Measurements from ENCODE around the gene CACNB2. TPM values are rescaled to one million over a fixed set of nuclear protein-coding genes. Genes with fewer than 3 reads are reported as not detected.

The CACNB2 gene
- total RNA-seq, 1 experiment from 2014 or later: 3.2 TPM

DNA sequence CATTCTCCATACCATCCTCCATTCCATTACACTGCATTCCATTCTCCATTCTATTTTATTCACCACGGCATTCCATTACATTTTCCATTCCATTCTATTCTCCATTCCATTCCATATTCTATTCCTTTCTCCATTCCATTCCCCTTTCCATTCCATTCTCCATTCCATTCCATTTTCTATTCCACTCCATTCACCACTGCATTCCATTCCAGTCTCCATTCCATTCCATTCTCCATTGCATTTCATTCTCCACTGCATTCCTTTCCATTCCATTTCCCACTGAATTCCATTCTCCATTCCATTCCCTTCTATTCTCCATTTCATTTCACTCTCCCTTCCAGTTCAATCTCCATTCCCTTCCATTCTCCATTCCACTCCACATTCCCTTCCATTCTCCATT lies 431.6 kb downstream of the CACNB2 start:
- ATAC-seq (no peak), DNase-seq (ENCODE audit: low spot score) (no peak)
- no peaks in the 10 kb centered on the region for H3K4me1 Mint-ChIP-seq
- ChIA-PET POLR2A (no interaction called here), CTCF (no interaction called here)
- H3K27ac Mint-ChIP-seq: no peak overlapping the region
- TF ChIP-seq FOXK1 (CRISPR knock-in tag; IDR thresholded peaks at IDR 0.05) (no peak), USF2 (CRISPR knock-in tag; IDR thresholded peaks at IDR 0.05) (no peak), ETV6 (CRISPR knock-in tag; IDR thresholded peaks at IDR 0.05) (no peak), RORB (CRISPR knock-in tag; IDR thresholded peaks at IDR 0.05) (no peak), FOXJ3 (CRISPR knock-in tag; IDR thresholded peaks at IDR 0.05; ENCODE audit: borderline replicate concordance) (no peak), ERG (CRISPR knock-in tag; IDR thresholded peaks at IDR 0.05) (no peak), RELA (CRISPR knock-in tag; IDR thresholded peaks at IDR 0.05; ENCODE audit: borderline replicate concordance) (no peak), GTF2I (CRISPR knock-in tag; conservative IDR thresholded peaks at IDR 0.05) (no peak), TEAD1 (CRISPR knock-in tag; IDR thresholded peaks at IDR 0.05) (no peak), ZNF232 (CRISPR knock-in tag; IDR thresholded peaks at IDR 0.05) (no peak)
- TF ChIP-seq, protein P1, sequence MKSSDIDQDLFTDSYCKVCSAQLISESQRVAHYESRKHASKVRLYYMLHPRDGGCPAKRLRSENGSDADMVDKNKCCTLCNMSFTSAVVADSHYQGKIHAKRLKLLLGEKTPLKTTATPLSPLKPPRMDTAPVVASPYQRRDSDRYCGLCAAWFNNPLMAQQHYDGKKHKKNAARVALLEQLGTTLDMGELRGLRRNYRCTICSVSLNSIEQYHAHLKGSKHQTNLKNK (CRISPR knock-in tag; IDR thresholded peaks at IDR 0.05): no peak
- TF ChIP-seq, protein P2, sequence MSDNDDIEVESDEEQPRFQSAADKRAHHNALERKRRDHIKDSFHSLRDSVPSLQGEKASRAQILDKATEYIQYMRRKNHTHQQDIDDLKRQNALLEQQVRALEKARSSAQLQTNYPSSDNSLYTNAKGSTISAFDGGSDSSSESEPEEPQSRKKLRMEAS (CRISPR knock-in tag; IDR thresholded peaks at IDR 0.05): no peak
- TF ChIP-seq, protein P3, sequence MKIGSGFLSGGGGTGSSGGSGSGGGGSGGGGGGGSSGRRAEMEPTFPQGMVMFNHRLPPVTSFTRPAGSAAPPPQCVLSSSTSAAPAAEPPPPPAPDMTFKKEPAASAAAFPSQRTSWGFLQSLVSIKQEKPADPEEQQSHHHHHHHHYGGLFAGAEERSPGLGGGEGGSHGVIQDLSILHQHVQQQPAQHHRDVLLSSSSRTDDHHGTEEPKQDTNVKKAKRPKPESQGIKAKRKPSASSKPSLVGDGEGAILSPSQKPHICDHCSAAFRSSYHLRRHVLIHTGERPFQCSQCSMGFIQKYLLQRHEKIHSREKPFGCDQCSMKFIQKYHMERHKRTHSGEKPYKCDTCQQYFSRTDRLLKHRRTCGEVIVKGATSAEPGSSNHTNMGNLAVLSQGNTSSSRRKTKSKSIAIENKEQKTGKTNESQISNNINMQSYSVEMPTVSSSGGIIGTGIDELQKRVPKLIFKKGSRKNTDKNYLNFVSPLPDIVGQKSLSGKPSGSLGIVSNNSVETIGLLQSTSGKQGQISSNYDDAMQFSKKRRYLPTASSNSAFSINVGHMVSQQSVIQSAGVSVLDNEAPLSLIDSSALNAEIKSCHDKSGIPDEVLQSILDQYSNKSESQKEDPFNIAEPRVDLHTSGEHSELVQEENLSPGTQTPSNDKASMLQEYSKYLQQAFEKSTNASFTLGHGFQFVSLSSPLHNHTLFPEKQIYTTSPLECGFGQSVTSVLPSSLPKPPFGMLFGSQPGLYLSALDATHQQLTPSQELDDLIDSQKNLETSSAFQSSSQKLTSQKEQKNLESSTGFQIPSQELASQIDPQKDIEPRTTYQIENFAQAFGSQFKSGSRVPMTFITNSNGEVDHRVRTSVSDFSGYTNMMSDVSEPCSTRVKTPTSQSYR (CRISPR knock-in tag; IDR thresholded peaks at IDR 0.05): no peak
- H3K36me3 Mint-ChIP-seq: peaks cover 5% of the 10 kb centered on the region; the same call in 1 of the 2 replicates
- no peaks in the 10 kb centered on the region for H3K27me3 Mint-ChIP-seq (ENCODE audit: low read depth)
- peaks cover 22% of the 10 kb centered on the region for H3K9me3 Mint-ChIP-seq
- no peak overlapping the region for H3K4me3 Mint-ChIP-seq

GRCh38 chr10:18572959-18573561 lies 432.8 kb downstream of the CACNB2 start:
- no peak overlapping the region for H3K4me3 Mint-ChIP-seq
- H3K4me1 Mint-ChIP-seq: no peaks in the 10 kb centered on the region
- no peak overlapping the region for H3K27ac Mint-ChIP-seq
- H3K36me3 Mint-ChIP-seq: peaks cover 17% of the 10 kb centered on the region; the same call in 1 of the 2 replicates
- no peak for ATAC-seq
- CTCF ChIA-PET: no interaction called here
- H3K27me3 Mint-ChIP-seq (ENCODE audit: low read depth): no peaks in the 10 kb centered on the region
- POLR2A ChIA-PET: no interaction called here
- H3K9me3 Mint-ChIP-seq: peaks cover 32% of the 10 kb centered on the region
- no peak for DNase-seq (ENCODE audit: low spot score)
- TF ChIP-seq CDX4 (CRISPR knock-in tag; IDR thresholded peaks at IDR 0.05; ENCODE audit: borderline replicate concordance) (no peak), FOXP1 (CRISPR knock-in tag; IDR thresholded peaks at IDR 0.05; ENCODE audit: borderline replicate concordance) (no peak), IRF2 (CRISPR knock-in tag; IDR thresholded peaks at IDR 0.05; ENCODE audit: borderline replicate concordance, low read depth) (no peak), PRDM15 (CRISPR knock-in tag; IDR thresholded peaks at IDR 0.05) (peak; percentile 73), GRHL2 (CRISPR knock-in tag; IDR thresholded peaks at IDR 0.05; ENCODE audit: insufficient replicate concordance, severe bottlenecking) (no peak), SOX15 (CRISPR knock-in tag; IDR thresholded peaks at IDR 0.05) (no peak)
